HG03469 (cell line): Measurements from ENCODE around the gene RNF14.
"Not testable (repeated sequence)": the region's sequence is repeated elsewhere in the genome, so short reads cannot be mapped to it uniquely, and the experiment has no call there.

Experiments
- ATAC-seq: cut with Tn5 transposase; IDR thresholded peaks from one replicate; pipeline ENCODE4 v1.9.1; 2021; ENCODE audit warnings: mild to moderate bottlenecking, moderate library complexity, moderate number of reproducible peaks; ENCODE audit not compliant: unreplicated experiment

RNF14 gene

DNA sequence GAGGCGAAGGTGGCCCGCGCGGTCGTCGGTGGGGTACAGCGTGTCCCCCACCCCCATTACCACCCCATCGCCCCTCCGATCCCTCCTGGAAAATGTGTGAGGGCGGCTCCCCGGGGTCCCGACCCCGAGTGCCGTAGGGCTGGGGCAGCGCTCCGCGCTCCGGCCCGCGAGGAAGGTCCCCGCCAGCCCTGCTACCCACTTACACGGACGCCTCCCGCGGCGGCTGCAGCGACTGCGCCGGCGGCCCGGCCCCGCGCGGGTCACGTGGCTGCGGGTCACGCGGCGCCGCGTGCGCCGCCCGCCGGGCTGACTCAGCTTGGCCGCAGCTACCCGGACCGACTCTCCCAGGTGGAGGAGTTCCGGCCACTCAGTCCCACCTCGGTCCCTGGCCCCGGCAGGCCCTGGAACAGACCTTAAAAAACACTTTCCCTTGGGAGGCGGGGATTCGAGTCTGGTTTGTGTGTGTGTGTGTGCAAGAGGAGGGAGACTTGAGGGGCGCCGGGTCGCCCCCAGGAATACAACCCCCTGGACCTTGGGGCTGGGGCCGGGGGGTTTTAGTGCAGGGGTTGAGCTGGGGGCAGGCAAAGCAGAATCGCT is 44.0 kb downstream of the RNF14 start, which contains the start of gene GNPDA1:
Gene GNPDA1, minus strand, starts transcription at position 236 of the 597 bp plus-strand sequence. CDS start 992 bp downstream, outside the sequence.
- ATAC-seq: peak; percentile 42

DNA sequence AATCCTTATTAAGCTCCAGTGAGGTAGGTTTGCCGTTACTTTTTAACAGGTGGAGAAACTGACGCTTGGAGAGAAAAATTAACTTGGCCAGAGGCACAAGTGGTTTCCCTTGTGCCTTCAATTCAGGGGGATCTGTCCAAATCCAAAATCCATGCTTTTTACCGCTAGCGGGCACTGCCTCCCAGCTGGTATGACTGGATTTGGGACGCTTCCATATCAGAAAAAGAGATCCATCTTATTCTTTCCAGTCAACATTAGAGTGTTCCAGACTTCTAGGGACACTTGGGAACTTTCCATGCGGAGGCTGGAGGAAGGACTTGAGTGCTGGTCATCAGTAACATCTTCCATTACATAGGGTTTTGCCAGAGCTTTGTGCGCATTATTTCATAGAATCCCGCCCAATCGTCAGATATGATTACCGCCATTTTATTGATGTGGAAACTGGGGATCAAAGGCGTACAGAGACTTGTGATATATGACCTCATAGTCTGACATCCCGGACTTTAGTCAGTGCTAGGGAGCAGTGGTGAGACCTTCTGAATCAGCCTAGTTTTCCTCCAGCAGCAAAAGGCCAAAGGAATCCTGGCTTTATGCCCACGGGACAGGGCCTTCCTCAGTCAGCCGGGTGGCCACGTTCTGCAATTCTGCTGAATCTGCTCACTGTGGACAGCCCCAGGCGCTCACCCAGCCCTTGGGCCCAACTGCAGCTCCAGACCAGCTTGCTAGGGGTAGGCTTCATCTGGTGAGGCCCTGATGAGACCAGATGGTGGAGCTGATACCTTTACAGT is 45.0 kb downstream of the RNF14 start:
- ATAC-seq: no peak

DNA sequence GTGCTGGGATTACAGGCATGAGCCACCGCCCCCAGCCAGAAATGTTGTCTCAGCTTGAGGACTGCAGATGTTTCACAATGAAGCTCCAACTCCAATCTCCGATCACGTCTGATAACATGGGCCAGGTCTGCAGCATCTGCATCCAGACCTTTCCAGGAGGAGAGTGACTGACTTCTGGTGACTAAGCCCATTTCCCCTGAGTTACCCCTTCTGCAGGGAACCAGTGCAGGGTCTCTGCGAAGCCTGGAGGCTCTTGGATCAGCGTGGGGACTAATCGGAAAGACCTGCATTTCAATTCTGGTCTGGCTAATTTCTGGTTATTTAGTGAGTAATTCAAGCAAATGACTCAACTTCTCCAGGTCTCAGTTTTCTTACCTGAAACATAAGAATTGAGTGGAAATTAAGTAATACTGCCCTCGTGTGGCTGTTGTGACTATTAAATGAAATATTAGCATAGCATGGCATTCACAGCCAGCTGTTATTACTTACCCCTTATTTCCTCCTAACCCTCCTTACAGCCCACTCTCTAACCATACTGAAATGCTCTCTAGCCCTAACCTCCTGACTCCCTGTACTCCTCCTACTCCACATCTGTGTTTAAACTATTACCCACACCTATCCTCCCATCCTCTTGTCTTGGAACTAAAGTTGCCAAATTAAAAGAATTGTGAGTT is 46.1 kb downstream of the RNF14 start:
- no peak for ATAC-seq

- no peak for ATAC-seq
Measured at GRCh38 chr5:142015781-142016533, 47.1 kb downstream of the RNF14 start.

DNA sequence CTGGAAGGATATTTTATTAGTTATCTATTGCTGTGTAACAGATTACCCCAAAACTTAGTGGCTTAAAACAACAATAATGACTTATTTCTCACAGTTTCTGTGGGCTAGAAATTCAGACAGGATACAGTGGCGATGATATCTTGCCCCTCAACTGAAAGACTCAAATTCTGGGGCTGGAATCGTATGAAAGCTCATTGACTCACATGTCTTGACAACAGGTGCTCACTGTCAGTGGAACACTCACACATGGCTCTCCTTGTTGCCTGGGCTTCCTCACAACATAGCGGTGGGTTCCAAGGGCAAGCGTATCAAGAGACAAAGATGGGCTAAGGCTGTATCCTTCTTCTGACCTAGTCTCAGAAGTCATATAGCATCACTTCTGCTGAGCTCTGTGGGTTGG is 47.7 kb downstream of the RNF14 start:
- ATAC-seq: no peak

DNA sequence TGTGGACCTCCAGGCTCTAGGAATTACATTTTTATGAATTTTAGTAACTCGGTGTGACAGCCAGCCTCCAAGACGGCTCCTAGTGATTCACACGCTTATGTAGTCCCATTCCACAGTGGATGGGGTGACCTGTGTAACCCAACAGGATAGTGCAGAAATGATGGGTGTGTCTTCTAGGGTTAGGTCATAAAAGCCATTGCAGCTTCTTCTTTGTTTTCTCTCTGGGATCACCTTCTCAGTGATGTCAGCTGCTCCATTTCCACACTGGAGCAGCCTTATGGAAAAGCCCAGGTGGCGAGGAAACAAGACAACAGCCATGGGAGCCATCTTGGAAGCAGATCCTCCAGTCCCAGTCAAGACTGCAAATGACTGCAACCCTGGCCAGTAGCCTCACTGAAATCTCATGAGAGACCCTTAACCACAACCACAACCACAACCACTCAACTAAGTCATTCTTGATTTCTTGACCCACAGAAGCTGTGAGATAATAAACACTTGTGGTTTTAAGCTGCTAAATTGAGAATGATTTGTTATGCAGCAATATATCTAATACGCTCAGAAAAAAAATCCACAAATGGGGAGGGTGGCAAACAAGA is 49.0 kb downstream of the RNF14 start:
- no peak for ATAC-seq

DNA sequence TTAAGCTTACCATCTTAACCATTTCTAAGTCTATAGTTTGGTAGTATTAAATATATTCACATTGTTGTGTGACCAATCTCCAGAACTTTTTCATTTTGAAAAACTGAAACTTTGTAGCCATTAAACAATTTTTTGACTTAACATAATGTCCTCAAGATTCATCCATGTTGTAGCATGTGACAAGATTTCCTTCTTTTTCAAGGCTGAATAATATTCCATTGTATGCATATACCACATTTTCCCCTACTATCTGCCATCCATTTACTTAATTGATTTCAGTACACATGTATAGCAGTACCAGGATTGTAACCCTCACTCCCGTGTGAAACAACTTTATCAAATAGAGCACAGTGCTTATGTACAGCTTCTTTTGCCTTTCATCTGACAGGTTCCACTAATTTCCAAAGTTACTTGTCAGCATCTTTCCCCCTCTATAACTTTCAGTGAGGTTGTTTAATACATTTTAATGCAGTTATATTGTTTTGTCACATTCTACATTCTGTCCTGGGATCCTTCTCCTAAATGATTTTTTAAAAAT is 51.3 kb downstream of the RNF14 start:
- no peak for ATAC-seq

GRCh38 chr5:142023836-142024235 is 54.9 kb downstream of the RNF14 start:
- ATAC-seq: no peak

- peak; percentile 98 for ATAC-seq
Measured at GRCh38 chr5:142024771-142025304, 55.9 kb downstream of the RNF14 start.

GRCh38 chr5:142025637-142026036 is 56.7 kb downstream of the RNF14 start:
- ATAC-seq: no peak

GRCh38 chr5:142032150-142032549 is 63.2 kb downstream of the RNF14 start:
- ATAC-seq: no peak

- no peak for ATAC-seq
Measured at GRCh38 chr5:142032747-142033631, 64.1 kb downstream of the RNF14 start.

GRCh38 chr5:142033632-142034567 is 65.0 kb downstream of the RNF14 start:
- not testable (repeated sequence) for ATAC-seq

- ATAC-seq: no peak
Measured at GRCh38 chr5:142034994-142035393, 66.1 kb downstream of the RNF14 start.

DNA sequence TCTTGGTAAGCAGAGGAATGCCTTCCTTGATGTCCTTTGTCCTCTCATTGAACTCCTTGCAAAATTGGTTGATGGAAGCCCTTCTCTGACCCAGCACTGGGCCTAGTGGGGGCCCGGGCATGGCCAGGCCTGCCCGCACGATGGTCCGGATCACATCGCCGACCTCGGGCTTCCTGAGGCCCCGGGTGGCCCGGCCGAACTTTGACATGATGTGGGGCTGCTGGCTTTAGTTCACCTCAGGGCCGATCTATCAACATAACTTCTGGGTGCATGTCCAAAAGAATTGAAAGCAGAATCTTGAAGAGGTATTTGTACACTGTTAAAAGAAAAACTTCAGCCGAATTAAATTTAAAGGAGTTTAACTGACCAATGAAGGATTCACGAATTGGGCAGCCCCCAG is 68.0 kb downstream of the RNF14 start:
- ATAC-seq: no peak

DNA sequence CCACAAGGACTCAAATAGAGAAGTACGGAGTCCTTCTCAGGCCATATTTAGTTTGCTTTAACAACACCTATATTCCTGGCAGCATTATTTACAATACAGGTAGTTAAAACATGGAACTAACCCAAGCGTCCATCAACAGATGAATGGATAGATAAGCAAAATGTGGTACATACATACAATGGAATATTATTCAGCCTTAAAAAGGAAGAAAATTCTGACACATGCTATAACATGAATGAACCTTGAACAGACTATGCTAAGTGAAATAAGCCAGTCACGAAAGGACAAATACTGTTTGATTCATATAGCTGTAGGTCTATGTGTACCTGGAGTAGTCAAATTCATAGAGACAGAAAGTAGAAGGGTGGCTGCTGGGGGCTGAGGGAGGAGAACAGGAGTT is 68.7 kb downstream of the RNF14 start:
- not testable (repeated sequence) for ATAC-seq

DNA sequence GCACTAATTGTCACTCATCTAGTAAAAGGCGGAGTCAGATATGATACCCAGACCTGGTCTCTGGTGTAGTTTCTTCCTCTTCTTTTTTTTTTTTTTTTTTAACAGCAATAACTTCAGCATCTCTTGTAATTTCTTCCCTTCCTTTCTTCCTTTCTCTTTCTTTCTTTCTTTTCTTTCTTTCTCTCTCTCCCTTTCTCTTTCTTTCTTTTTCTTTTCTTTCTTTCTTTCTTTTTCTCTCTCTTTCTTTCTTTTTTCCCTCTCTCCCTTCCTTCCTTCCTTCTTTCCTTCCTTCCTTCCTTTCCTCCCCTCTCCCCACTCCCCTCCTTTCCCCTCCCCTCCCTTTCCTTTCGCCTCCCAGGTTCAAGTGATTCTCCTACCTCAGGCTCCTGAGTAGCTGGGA is 69.8 kb downstream of the RNF14 start:
- ATAC-seq: no peak
